Endothelial cell of umbilical vein (primary cell): ENCODE results near the gene TK1. TPM values are rescaled to one million over a fixed set of nuclear protein-coding genes. Genes with fewer than 3 reads are reported as not detected.

Experiments used
- BruUV-seq: library from RNA; stranded (reverse); fragments of 400-500 nt; replicated peaks from 2 replicates; lab custom pipeline; 2021; lab: Mats Ljungman, UMichigan
- CTCF ChIA-PET: fragments of 300-600, 350-600 bp; sonication (Branson Sonifier 250); formaldehyde crosslinking; loops from one replicate; lab custom pipeline; 2021; ENCODE audit warnings: antibody characterized with exemption, inconsistent platforms; lab: Charles Lee
- POLR2A ChIA-PET: fragments of 300-600, 350-600 bp; sonication (Branson Sonifier 250); formaldehyde crosslinking; loops from one replicate; lab custom pipeline; 2021; ENCODE audit warnings: antibody characterized with exemption, inconsistent platforms; lab: Charles Lee
- DNase-seq: peaks from one replicate; pipeline ENCODE4 v3.0.0-alpha.2; 2011; ENCODE audit warnings: low read depth, low spot score
- FAIRE-seq: peaks from 2 replicates; lab custom pipeline; 2011; peaks lifted over from hg19 to GRCh38; lab: Jason Lieb, UNC
- H2AFZ ChIP-seq: 2 replicates; pipeline ENCODE4 v1.6.0; 2012; ENCODE audit warnings: low read depth, low read length, control low read depth, inconsistent platforms
- H3K27ac ChIP-seq: 2 replicates; pipeline ENCODE4 v1.5.1; 2011; ENCODE audit warnings: low read depth, mild to moderate bottlenecking, control low read depth, low read length, moderate library complexity; ENCODE audit not compliant: insufficient read depth
- H3K27me3 ChIP-seq, 2 experiments: 2 replicates each; pipeline versions ENCODE4 v1.6.0 to v1.6.1; 2011; ENCODE audit warnings: low read length in 2 of 2, mixed read lengths in 1 of 2; ENCODE audit not compliant: control insufficient read depth in 2 of 2, insufficient read depth in 2 of 2
- H3K36me3 ChIP-seq, 2 experiments: 2 replicates in 1 of 2; 3 replicates in 1 of 2; pipeline ENCODE4 v1.5.1; 2011; ENCODE audit warnings: low read length in 2 of 2, mild to moderate bottlenecking in 1 of 2, moderate library complexity in 1 of 2; ENCODE audit not compliant: control insufficient read depth in 2 of 2, insufficient read depth in 2 of 2; ENCODE audit errors: extremely low read depth in 1 of 2
- H3K4me1 ChIP-seq: 3 replicates; pipeline ENCODE4 v1.5.1; 2011; ENCODE audit warnings: mild to moderate bottlenecking, low read length; ENCODE audit not compliant: control insufficient read depth, insufficient read depth; ENCODE audit errors: extremely low read depth
- H3K4me2 ChIP-seq: 2 replicates; pipeline ENCODE4 v1.6.1; 2011; ENCODE audit warnings: low read length, control low read depth, mixed read lengths; ENCODE audit not compliant: insufficient read depth
- H3K4me3 ChIP-seq, 3 experiments: fragments of 200-600 bp in 1 of 3; sonication (generic), shearing (Covaris generic) in 1 of 3; replicated peaks in 1 of 3; 2 replicates each; pipeline ENCODE4 v1.5.1; 2011 to 2016; ENCODE audit warnings: control low read depth in 3 of 3, low read length in 3 of 3, mild to moderate bottlenecking in 2 of 3, inconsistent platforms in 1 of 3, low read depth in 1 of 3, moderate library complexity in 1 of 3; ENCODE audit not compliant: insufficient read depth in 1 of 3
- H3K79me2 ChIP-seq: 2 replicates; pipeline ENCODE4 v1.6.0; 2012; ENCODE audit warnings: low read length, inconsistent platforms; ENCODE audit not compliant: control insufficient read depth, insufficient read depth
- H3K9ac ChIP-seq: replicated peaks from 2 replicates; pipeline ENCODE3; 2011; ENCODE audit warnings: low read length, control low read depth; ENCODE audit not compliant: insufficient read depth; ENCODE audit errors: extremely low read depth
- H3K9me1 ChIP-seq: replicated peaks from 3 replicates; pipeline ENCODE4 v1.6.0; 2011; ENCODE audit warnings: mild to moderate bottlenecking, low read length; ENCODE audit not compliant: control insufficient read depth, insufficient read depth; ENCODE audit errors: extremely low read depth
- H3K9me3 ChIP-seq: replicated peaks from 2 replicates; pipeline ENCODE4 v1.5.1; 2012; ENCODE audit warnings: low read length, inconsistent platforms; ENCODE audit not compliant: control insufficient read depth, insufficient read depth
- H4K20me1 ChIP-seq: replicated peaks from 2 replicates; pipeline ENCODE3; 2011; ENCODE audit warnings: mild to moderate bottlenecking, low read length; ENCODE audit not compliant: control insufficient read depth, insufficient read depth; ENCODE audit errors: extremely low read depth
- EZH2 ChIP-seq: IDR thresholded peaks from 2 replicates; pipeline ENCODE4 v1.6.1; 2012; ENCODE audit warnings: borderline replicate concordance, low read depth, mild to moderate bottlenecking, moderate library complexity, low read length, inconsistent platforms; ENCODE audit not compliant: severe bottlenecking
- FOS ChIP-seq: IDR thresholded peaks from 2 replicates; pipeline ENCODE4 v1.6.1; 2011; ENCODE audit warnings: mild to moderate bottlenecking, low read length, moderate library complexity, borderline replicate concordance; ENCODE audit not compliant: insufficient read depth
- GATA2 ChIP-seq: IDR thresholded peaks from 2 replicates; pipeline ENCODE4 v1.7.0; 2011; ENCODE audit warnings: low read depth, mild to moderate bottlenecking, moderate library complexity, mixed read lengths, low read length; ENCODE audit not compliant: insufficient read length, insufficient read depth
- JUN ChIP-seq: IDR thresholded peaks from 2 replicates; pipeline ENCODE4 v1.6.1; 2011; ENCODE audit warnings: borderline replicate concordance, low read depth; ENCODE audit not compliant: insufficient read length, insufficient read depth
- MYC ChIP-seq: IDR thresholded peaks from one replicate; pipeline ENCODE4 v1.6.1; 2011; ENCODE audit warnings: mild to moderate bottlenecking, low read depth, low read length
- POLR2A ChIP-seq: IDR thresholded peaks from 2 replicates; pipeline ENCODE4 v1.6.1; 2012; ENCODE audit warnings: low read depth, mild to moderate bottlenecking, control low read depth, low read length
- POLR2AphosphoS5 ChIP-seq: IDR thresholded peaks from 2 replicates; pipeline ENCODE4 v1.6.1; 2012; ENCODE audit warnings: low read depth, mild to moderate bottlenecking, control low read depth, low read length, moderate library complexity; ENCODE audit not compliant: insufficient read depth
- dilution Hi-C: fragments of 300-500 bp; cut with MboI; formaldehyde crosslinking; loops from one replicate; pipeline ENCODE4 v1.15.0; 2019; ENCODE audit warnings: low sequenced_read_pairs; ENCODE audit not compliant: extremely low pct_ligation_motif_present
- intact Hi-C: fragments of 100-400 bp; cut with micrococcal nuclease; formaldehyde crosslinking; loops from one replicate; pipeline ENCODE4 v1.10.0; 2022
- polyA plus RNA-seq, 4 experiments: library from polyadenylated mRNA; depleted of rRNA in 3 of 4; stranded (reverse) in 3 of 4; unstranded in 1 of 4; fragments of >200 nt; gene quantifications; 2 replicates each; pipeline versions ENCODE4 v1.2.1 to v1.2.3, GENCODE V29; 2011 to 2012; ENCODE audit warnings: missing spikeins in 1 of 4
- total RNA-seq: library from RNA; stranded (reverse); gene quantifications from 2 replicates; pipeline ENCODE4 v1.2.3, GENCODE V29; 2021
- TF ChIP-seq, protein P1 (sequence below): IDR thresholded peaks from 2 replicates; pipeline ENCODE4 v1.6.1; 2011; ENCODE audit not compliant: insufficient read depth, insufficient read length
- TF ChIP-seq, protein P2 (sequence below), 2 donors: IDR thresholded peaks; 1 replicate in 1 of 2; 2 replicates in 1 of 2; pipeline ENCODE4 v1.5.1; 2011; ENCODE audit warnings: low read length in 2 of 2, mild to moderate bottlenecking in 2 of 2, moderate library complexity in 2 of 2, control low read depth in 1 of 2, inconsistent platforms in 1 of 2, low read depth in 1 of 2; ENCODE audit not compliant: insufficient read depth in 1 of 2; ENCODE audit errors: extremely low read depth in 1 of 2

TK1 gene
- total and polyA plus RNA-seq, 2 donors (not counting 3 experiments of a cell fraction or from before 2014, with no cell fraction given) = 111 to 159 TPM

DNA sequence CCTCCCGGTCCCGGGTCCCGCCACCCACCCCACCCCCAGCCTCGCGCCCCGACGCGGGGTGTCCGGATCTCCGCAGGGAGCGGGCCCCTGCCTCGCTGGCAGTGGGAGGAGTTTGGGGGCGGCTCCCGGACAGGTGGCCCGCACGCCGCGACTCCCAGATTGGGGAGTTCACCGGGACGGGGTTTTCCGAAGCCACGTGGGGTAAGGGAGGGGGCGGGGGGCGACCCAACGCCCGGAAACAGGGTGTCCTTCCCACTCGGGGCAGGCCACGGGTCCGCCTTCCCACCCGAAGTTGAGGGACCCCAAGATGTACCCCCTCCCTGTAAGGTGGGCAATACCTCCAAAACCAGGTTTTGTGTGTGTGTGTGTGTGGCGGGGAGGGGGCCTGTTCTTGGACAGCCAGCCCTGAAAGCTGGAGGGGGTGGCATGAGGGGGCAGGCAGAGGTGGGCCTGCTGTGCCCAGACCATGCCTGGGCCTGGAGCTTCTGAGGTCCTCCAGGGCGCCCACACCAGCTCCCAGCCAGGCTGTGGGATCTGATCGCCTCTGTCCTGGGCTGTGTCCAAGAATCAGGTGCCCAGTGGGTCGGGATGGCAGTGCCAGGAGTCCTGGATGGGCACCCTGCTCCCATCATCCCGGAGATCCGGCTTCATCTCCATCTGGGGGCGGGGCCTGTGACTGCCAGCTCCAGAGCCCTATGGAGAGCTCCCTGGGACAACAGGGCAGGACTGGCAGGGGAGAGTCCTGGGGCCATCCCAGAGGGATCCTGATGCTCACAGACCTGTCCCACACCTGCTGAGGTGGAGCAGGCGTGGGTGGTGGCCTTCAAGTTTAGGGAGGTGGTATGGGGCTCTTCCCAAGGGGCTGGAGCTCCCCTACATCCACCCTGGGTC is 17.7 kb downstream of the TK1 start:
- peak; percentile 66 for FAIRE-seq
- Histone ChIP-seq H3K4me2 (peak overlapping the region; percentile 59), H3K9me3 (no peaks in the 10 kb centered on the region), H3K36me3 (peaks cover 0 to 6% of the 10 kb centered on the region in 2 experiments), H3K9me1 (no peaks in the 10 kb centered on the region), H3K9ac (peak overlapping the region; percentile 56), H3K27me3 (no peaks in the 10 kb centered on the region), H3K79me2 (no peaks in the 10 kb centered on the region), H3K4me3 (peak overlapping the region; percentile 24 to 74 (median 74)), H4K20me1 (no peaks in the 10 kb centered on the region), H2AFZ (peak overlapping the region; percentile 53), H3K27ac (no peak overlapping the region), H3K4me1 (peaks cover 2% of the 10 kb centered on the region)
- ChIA-PET POLR2A (interaction anchor here (0.6 to 1.0 kb wide), 3 partner anchors 18 to 211 kb away, joined by 3 to 6 read pairs (median 5); partner anchors contain the start of genes AFMID, TK1 and TNRC6C), CTCF (interaction anchor here (0.6 to 1.8 kb wide), 8 partner anchors 9 to 84 kb away, joined by 3 to 8 read pairs (median 4); no protein-coding TSS in a partner anchor)
- BruUV-seq = no TSS peak
- dilution Hi-C loops = no loop called here
- DNase-seq = peak; percentile 46
- intact Hi-C loops = loop anchor here (2.0 to 5.0 kb wide), 2 partner anchors 28 to 37 kb away; partner anchors contain the start of gene TMC8
- TF ChIP-seq GATA2 = no peak
- TF ChIP-seq POLR2A = no peak
- no peak for TF ChIP-seq JUN
- TF ChIP-seq MYC = no peak
- no peak for TF ChIP-seq FOS
- TF ChIP-seq, protein P1, sequence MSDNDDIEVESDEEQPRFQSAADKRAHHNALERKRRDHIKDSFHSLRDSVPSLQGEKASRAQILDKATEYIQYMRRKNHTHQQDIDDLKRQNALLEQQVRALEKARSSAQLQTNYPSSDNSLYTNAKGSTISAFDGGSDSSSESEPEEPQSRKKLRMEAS = no peak
- TF ChIP-seq, protein P2, sequence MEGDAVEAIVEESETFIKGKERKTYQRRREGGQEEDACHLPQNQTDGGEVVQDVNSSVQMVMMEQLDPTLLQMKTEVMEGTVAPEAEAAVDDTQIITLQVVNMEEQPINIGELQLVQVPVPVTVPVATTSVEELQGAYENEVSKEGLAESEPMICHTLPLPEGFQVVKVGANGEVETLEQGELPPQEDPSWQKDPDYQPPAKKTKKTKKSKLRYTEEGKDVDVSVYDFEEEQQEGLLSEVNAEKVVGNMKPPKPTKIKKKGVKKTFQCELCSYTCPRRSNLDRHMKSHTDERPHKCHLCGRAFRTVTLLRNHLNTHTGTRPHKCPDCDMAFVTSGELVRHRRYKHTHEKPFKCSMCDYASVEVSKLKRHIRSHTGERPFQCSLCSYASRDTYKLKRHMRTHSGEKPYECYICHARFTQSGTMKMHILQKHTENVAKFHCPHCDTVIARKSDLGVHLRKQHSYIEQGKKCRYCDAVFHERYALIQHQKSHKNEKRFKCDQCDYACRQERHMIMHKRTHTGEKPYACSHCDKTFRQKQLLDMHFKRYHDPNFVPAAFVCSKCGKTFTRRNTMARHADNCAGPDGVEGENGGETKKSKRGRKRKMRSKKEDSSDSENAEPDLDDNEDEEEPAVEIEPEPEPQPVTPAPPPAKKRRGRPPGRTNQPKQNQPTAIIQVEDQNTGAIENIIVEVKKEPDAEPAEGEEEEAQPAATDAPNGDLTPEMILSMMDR (IDR thresholded peaks at IDR 0.05; ENCODE audit: extremely low read depth in 1 of 2, insufficient read depth in 1 of 2, low read depth in 1 of 2, low read length in 2 of 2) = no peak
- no peak for TF ChIP-seq EZH2
- no peak for TF ChIP-seq POLR2AphosphoS5
